ENCODE data around the gene BCR. TPM values are rescaled to one million over a fixed set of nuclear protein-coding genes. Genes with fewer than 3 reads are reported as not detected.

Gene BCR
- total RNA-seq, 4 donors from 2014 or later: 36.9 to 514 (median 91.0) TPM

DNA sequence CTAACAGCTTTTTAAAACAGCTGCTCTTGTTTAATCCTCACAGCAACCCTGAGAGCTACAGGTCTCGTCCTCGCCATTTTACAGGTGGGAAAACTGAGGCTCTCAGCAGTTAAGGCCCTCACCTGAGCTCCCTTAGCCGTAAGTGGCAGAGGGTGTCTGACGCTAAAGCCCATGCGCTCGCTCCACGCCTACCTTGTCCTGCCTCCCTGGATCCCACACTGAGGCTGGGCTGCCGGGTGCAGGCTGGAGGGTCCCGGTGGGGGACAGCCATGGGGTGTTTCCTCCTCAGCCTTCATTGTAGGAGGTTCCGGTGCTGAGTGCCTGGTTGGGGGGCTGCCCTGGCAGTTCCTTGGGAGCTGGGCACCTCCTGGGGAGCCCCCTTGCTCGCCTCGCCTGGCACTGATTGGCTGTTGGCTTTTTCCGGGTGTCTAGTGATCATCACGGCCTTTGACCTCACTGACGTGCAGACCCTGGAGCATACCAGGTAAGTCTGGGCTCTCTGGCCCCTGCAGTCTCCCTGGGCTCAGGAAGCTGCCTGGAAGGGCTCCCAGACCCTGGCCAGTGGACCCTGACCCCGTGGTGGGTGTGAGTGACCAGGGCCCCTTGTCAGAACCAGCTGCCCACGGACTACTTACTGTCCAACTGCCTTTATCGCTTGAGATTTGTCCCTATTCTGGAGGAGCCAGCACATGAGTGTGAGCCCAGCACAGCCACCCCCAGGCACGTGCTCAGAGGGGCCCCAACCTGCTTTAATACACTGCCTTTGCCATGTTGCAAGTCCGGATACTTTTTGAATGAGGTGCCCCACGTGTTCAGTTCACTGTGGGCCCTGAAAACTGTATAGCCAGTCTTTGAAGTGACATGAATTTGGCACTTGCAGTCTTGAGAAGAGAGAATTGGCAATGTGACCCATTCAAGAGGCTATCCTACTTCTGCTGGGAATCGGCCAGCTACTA lies 22.5 kb upstream of the BCR start:
- no peak overlapping the region for H3K4me3 ChIP-seq
- DNase-seq: no peak
- no peaks in the 10 kb centered on the region for H3K36me3 ChIP-seq
- no peak overlapping the region for H3K27ac ChIP-seq
- no peak for TF ChIP-seq CTCF (IDR thresholded peaks at IDR 0.05)
- TF ChIP-seq POLR2AphosphoS5 (IDR thresholded peaks at IDR 0.05): no peak
- TF ChIP-seq EP300 (IDR thresholded peaks at IDR 0.05; ENCODE audit: low read depth): no peak
- TF ChIP-seq POLR2A (IDR thresholded peaks at IDR 0.05): no peak
- peaks cover 0 to 5% (median 2%) of the 10 kb centered on the region in 4 donors for H3K4me1 ChIP-seq
- in situ Hi-C loops (cut with MboI; ENCODE audit: low pct_ligation_motif_present in 1 of 4, low pct_unique_long_range_greater_than_20kb in 1 of 4, low sequenced_read_pairs in 3 of 4) (loop anchor here in 1 of 4 donors (25.0 kb wide), 1 partner anchor 229 kb away; no protein-coding TSS in a partner anchor), intact Hi-C loops (cut with DNase I; ENCODE audit: low total_unique reads) (no loop called here)
- WGBS, 2 donors (ENCODE audit: low coverage in 1 of 2): 71% methylated on average over 20 of the region's 22 CpGs; no CpG with 5 or more reads in 1 of the 2 donors
- no peaks in the 10 kb centered on the region for H3K9me3 ChIP-seq
- no peaks in the 10 kb centered on the region for H3K27me3 ChIP-seq

DNA sequence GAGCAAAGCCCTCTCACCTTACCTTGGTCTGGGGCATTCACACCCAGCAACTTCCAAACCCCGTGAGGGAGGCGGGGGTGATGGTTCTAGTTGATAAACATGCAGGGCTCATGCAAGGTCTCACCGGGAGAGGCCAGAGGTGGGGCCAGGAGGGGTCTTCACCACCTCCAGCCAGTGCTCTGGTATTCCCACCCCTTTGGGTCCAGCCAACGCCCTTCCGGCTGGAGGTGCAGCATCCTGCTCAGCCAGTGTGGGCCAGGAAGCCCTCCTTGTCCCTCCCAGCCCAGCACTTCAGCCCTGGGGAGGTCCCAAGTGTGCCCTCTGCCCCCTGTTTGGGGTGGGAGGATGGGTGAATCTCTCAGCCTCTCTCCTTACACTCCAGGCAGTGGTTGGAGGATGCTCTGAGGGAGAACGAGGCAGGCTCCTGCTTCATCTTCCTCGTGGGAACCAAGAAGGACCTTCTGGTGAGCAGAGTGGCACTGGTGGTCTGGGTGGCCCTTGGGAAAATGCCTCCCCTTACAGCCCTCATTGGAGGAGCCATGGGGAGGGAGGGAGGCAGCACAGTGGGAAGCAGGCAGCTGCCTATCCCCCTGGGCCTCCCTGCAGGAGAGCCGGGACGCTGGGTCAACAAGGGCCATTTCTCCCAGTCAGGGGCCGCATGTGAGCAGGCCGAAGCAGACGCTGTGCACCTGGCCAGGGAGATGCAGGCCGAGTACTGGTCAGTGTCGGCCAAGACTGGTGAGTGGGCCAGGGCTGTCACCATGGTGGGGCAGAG lies 21.6 kb upstream of the BCR start:
- TF ChIP-seq EP300 (IDR thresholded peaks at IDR 0.05; ENCODE audit: low read depth): no peak
- no peak for TF ChIP-seq CTCF (IDR thresholded peaks at IDR 0.05)
- no peak for TF ChIP-seq POLR2AphosphoS5 (IDR thresholded peaks at IDR 0.05)
- no peak for TF ChIP-seq POLR2A (IDR thresholded peaks at IDR 0.05)
- intact Hi-C loops (cut with DNase I; ENCODE audit: low total_unique reads): no loop called here
- 91% methylated on average over 14 of the region's 14 CpGs; no CpG with 5 or more reads in 1 of the 2 donors for WGBS, 2 donors (ENCODE audit: low coverage in 1 of 2)
- Histone ChIP-seq H3K4me3 (no peak overlapping the region), H3K9me3 (no peaks in the 10 kb centered on the region), H3K36me3 (no peaks in the 10 kb centered on the region), H3K27ac (no peak overlapping the region), H3K27me3 (no peaks in the 10 kb centered on the region), H3K4me1 (peaks cover 4 to 7% (median 5%) of the 10 kb centered on the region in 4 donors)
- DNase-seq: no peak
- in situ Hi-C loops (cut with MboI; ENCODE audit: low pct_ligation_motif_present in 1 of 4, low pct_unique_long_range_greater_than_20kb in 1 of 4, low sequenced_read_pairs in 3 of 4): loop anchor here in 1 of 4 donors (25.0 kb wide), 1 partner anchor 229 kb away; no protein-coding TSS in a partner anchor

DNA sequence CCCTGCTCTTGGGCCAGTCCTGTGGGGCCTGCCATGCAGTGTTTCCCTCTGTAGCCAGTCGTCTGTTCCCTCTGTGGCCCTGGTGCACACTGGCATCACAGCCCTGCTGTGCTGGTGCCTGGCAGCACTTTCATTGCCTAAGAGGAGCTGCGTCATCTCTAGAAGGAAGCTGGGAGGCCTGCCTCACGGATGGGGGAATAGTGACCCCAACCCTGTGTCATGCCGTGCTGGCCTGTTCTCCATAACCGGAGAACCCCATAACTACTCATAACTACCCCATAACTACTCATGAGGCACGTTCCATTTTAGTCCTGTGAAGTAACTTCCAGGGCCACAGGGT lies 21.0 kb upstream of the BCR start:
- 84% methylated on average over 6 of the region's 6 CpGs; no CpG with 5 or more reads in 1 of the 2 donors for WGBS, 2 donors (ENCODE audit: low coverage in 1 of 2)
- Histone ChIP-seq H3K27me3 (no peaks in the 10 kb centered on the region), H3K9me3 (no peaks in the 10 kb centered on the region), H3K4me3 (no peak overlapping the region), H3K27ac (no peak overlapping the region), H3K4me1 (peaks cover 5 to 12% (median 8%) of the 10 kb centered on the region in 4 donors), H3K36me3 (no peaks in the 10 kb centered on the region)
- TF ChIP-seq POLR2AphosphoS5 (IDR thresholded peaks at IDR 0.05) (no peak), EP300 (IDR thresholded peaks at IDR 0.05; ENCODE audit: low read depth) (no peak), POLR2A (IDR thresholded peaks at IDR 0.05) (no peak), CTCF (IDR thresholded peaks at IDR 0.05) (no peak)
- DNase-seq: no peak
- intact Hi-C loops (cut with DNase I; ENCODE audit: low total_unique reads) (no loop called here), in situ Hi-C loops (cut with MboI; ENCODE audit: low pct_ligation_motif_present in 1 of 4, low pct_unique_long_range_greater_than_20kb in 1 of 4, low sequenced_read_pairs in 3 of 4) (loop anchor here in 1 of 4 donors (25.0 kb wide), 1 partner anchor 228 kb away; no protein-coding TSS in a partner anchor)

- H3K4me3 ChIP-seq: no peak overlapping the region
- in situ Hi-C loops (cut with MboI; ENCODE audit: low pct_ligation_motif_present in 1 of 4, low pct_unique_long_range_greater_than_20kb in 1 of 4, low sequenced_read_pairs in 3 of 4): loop anchor here in 1 of 4 donors (25.0 kb wide), 1 partner anchor 226 kb away; no protein-coding TSS in a partner anchor
- no peaks in the 10 kb centered on the region for H3K36me3 ChIP-seq
- no peaks in the 10 kb centered on the region for H3K9me3 ChIP-seq
- no peaks in the 10 kb centered on the region for H3K27me3 ChIP-seq
- no peak for DNase-seq
- intact Hi-C loops (cut with DNase I; ENCODE audit: low total_unique reads): no loop called here
- WGBS, 2 donors (ENCODE audit: low coverage in 1 of 2): 40 to 83% methylated on average over 1 to 4 of the region's 4 CpGs
- H3K4me1 ChIP-seq: peaks cover 5 to 16% (median 10%) of the 10 kb centered on the region in 4 donors
- H3K27ac ChIP-seq: no peak overlapping the region
- TF ChIP-seq EP300 (IDR thresholded peaks at IDR 0.05; ENCODE audit: low read depth) (no peak), POLR2A (IDR thresholded peaks at IDR 0.05) (no peak), POLR2AphosphoS5 (IDR thresholded peaks at IDR 0.05) (no peak), CTCF (IDR thresholded peaks at IDR 0.05) (no peak)
These were observed 19.3 kb upstream of the BCR start for GRCh38 chr22:23161029-23161428.

Measured in transverse colon (tissue), 4 donors.